Fibroblast of skin of right biceps (primary cell): ENCODE measurements around the gene SMO.
A peak's percentile ranks its signal among the peaks of the same experiment; 100 is the strongest.
"Not testable (repeated sequence)": the region's sequence is repeated elsewhere in the genome, so short reads cannot be mapped to it uniquely, and the experiment has no call there.

Experiments used
- DNase-seq: peaks from one replicate; pipeline ENCODE4 v3.0.0-alpha.2; 2013

The SMO gene

GRCh38 chr7:129240119-129240820 is 51.8 kb downstream of the SMO start:
- DNase-seq = no peak

- DNase-seq = no peak
These were observed 55.8 kb downstream of the SMO start for GRCh38 chr7:129244220-129244619.

DNA sequence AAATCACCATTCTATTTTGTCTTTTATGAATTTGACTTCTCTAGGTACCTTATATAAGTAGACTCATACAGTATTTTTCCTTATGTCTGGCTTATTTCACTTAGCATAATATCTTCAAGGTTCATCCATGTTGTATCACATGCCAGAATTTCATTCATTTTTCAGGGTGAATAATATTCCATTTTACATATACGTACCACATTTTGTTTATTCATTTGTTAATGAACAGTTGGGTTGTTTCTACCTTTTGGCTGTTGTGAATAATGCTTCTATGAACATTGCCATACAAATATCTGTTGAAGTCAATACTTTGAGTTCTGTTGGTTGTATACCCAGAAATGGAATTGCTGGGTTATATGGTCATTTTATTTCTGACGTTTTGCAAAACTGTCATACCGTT is 57.1 kb downstream of the SMO start:
- no peak for DNase-seq

DNA sequence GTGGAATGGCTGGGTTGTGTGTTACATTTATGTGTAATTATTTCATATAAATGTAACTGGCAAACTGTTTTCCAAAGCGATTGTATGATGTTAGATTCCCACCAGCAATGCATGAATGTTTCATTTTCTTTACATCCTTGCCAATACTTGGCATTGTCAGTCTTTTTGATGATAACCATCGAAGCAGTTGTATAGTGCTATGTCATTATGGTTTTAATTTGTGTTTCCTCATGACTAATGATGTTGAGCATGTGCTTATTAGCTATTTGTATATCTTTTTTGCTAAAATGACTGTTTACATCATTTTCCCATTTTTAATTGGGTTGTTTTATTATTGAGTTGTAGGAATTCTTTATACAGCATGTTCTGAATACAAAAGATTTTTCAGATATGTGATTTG is 58.7 kb downstream of the SMO start:
- no peak for DNase-seq

DNA sequence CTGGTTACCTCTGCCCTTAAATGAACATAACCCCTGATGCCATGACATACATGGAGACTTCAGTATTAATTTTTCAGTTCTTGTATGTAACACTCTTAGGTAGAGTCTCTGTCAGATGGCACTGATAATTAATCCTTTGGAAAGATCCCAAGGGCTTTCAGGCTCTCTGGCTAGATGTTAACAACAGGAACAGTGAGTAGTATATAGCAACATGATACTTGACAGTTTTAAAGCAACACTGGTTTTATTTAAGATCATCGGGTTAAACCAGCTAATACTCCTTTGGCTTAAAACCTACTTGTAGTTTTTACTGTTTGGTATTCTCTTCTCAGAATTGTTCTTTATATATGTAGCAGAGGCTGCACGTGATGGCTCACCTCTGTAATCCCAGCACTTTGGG is 63.7 kb downstream of the SMO start:
- no peak for DNase-seq

DNA sequence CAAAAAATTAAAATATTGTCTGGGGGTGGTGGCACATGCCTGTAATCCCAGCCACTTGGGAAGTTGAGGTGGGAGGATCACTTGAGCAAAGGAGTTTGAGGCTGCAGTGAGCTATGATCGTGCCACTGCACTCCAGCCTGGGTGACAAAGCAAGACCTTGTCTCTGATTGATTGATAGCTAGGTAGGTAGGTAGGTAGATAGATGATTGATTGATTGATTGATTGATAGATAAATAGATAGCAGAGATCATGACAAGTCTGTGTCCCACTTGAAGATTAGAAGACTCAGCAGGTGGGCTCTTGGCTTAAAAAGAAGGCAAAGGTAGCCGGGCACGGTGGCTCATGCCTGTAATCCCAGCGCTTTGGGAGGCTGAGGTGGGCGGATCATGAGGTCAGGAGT is 64.2 kb downstream of the SMO start:
- DNase-seq = not testable (repeated sequence)

DNA sequence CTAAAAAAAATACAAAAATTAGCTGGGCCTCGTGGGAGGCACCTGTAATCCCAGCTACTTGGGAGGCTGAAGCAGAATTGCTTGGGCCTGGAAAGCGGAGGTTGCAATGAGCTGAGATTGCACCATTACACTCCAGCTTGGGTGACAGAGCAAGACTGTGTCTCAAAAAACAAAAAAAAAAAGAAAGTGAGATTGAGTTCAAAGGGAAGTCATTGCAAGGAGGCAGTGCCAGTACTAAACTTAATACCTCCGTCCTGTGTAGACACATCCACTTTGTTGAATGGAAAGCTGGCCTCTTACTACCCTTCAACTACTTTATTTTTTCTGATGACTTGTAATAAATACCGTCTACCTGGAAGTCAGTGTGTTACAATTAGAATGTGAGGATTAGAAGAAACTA is 67.4 kb downstream of the SMO start:
- no peak for DNase-seq

DNA sequence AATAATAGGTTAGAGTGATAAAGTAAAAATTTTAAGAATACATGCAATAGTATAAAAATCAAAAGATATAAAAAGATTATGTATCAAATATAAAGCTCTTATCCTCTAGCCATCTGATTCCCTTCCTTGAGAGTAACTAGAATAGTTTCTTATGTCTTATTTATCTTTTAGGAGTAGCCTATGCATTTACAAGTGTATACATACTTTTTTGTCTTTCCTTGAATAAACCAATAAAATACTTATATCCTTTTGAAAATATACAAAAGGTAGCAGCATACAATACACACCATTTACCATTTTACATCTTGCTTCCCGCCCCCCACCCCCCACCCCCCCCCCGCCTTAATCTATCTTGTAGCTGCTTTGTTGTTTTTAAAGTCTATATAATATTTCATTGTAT is 67.8 kb downstream of the SMO start:
- no peak for DNase-seq

DNA sequence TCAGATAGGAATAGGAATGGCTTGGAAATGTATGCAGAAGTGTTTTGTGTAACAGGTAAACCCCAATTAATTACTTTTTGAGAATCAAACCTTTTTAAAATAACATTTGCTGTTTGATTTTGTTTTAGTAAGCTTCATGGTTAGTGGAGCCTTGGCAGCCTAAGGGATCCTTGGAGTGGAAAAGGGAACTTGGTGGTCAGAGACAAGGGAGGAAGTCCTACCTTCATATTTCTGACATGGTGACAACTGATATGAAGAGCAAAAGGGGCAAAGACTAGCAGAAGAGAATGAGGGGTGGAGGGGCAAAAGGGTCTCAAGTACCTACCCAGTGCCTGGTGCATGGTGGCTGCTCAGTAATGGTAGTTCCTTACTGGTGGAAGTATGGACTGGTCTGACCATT is 68.7 kb downstream of the SMO start:
- no peak for DNase-seq

GRCh38 chr7:129258649-129259389 is 70.4 kb downstream of the SMO start:
- DNase-seq = no peak

DNA sequence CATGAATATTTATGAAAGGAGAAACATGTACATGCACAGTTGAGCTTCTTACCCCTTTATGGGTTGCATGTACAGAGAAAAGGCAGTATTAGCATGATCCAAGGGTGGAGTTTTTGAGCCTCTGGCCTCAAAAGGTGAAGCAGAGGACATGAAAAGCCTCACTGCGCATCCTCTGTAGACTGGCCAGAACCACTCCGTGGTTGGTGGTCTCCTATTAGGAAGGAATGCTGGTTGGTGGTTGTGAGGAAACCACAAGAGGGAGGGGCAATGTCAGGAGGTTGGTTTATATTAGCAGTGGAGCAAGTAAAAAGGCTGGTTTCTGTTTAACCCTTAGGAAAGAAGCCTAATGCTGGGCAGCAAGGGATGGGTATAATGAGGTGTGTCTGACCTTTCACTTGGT is 73.9 kb downstream of the SMO start:
- DNase-seq = peak; percentile 18
